DMS153 (cell line): ENCODE data around the gene FOXF1.

Experiments
- DNase-seq: peaks from one replicate; lab custom pipeline; 2025; lab: John Stamatoyannopoulos, UW

The FOXF1 gene

GRCh38 chr16:86517652-86518258, 7.4 kb downstream of the FOXF1 start:
- no peak for DNase-seq

- DNase-seq: no peak
Observed at GRCh38 chr16:86519007-86519648, 8.8 kb downstream of the FOXF1 start.

GRCh38 chr16:86519649-86520316, 9.5 kb downstream of the FOXF1 start:
- DNase-seq: no peak

GRCh38 chr16:86520317-86521210, 10.2 kb downstream of the FOXF1 start:
- DNase-seq: no peak

GRCh38 chr16:86521236-86522197, 11.2 kb downstream of the FOXF1 start:
- DNase-seq: no peak

GRCh38 chr16:86522634-86523033, 12.3 kb downstream of the FOXF1 start:
- no peak for DNase-seq

- DNase-seq: no peak
Observed at GRCh38 chr16:86523166-86523740, 12.9 kb downstream of the FOXF1 start.

- DNase-seq: no peak
Observed at GRCh38 chr16:86524029-86524428, 13.7 kb downstream of the FOXF1 start.

GRCh38 chr16:86525696-86526095, 15.4 kb downstream of the FOXF1 start:
- no peak for DNase-seq

GRCh38 chr16:86527366-86527765, 17.0 kb downstream of the FOXF1 start:
- DNase-seq: no peak

GRCh38 chr16:86528061-86528929, 18.0 kb downstream of the FOXF1 start:
- DNase-seq: no peak

- no peak for DNase-seq
Observed at GRCh38 chr16:86529160-86529559, 18.8 kb downstream of the FOXF1 start.

- DNase-seq: no peak
Observed at GRCh38 chr16:86530251-86531190, 20.2 kb downstream of the FOXF1 start.

GRCh38 chr16:86531191-86531545, 20.8 kb downstream of the FOXF1 start:
- DNase-seq: no peak

GRCh38 chr16:86531641-86532525, 21.6 kb downstream of the FOXF1 start:
- no peak for DNase-seq

- no peak for DNase-seq
Observed at GRCh38 chr16:86532526-86532815, 22.1 kb downstream of the FOXF1 start.

- no peak for DNase-seq
Observed at GRCh38 chr16:86533076-86533475, 22.7 kb downstream of the FOXF1 start.

- DNase-seq: no peak
Observed at GRCh38 chr16:86533767-86534351, 23.5 kb downstream of the FOXF1 start.
